Measurements from ENCODE around the gene ESPL1. TPM values are rescaled to one million over a fixed set of nuclear protein-coding genes. Genes with fewer than 3 reads are reported as not detected.
A peak's percentile ranks its signal among the peaks of the same experiment; 100 is the strongest.

ESPL1 gene
- total RNA-seq, 1 donor from 2014 or later: 2.2 TPM

GRCh38 chr12:53252349-53252916 lies 15.7 kb upstream of the ESPL1 start:
- DNase-seq (ENCODE audit: low read depth): no peak
- Histone ChIP-seq H3K27me3 (ENCODE audit: control insufficient read depth, insufficient read depth, low read length) (no peaks in the 10 kb centered on the region), H3K4me3 (ENCODE audit: low read depth, low read length) (peak overlapping the region; percentile 79), H3K36me3 (ENCODE audit: control insufficient read depth, insufficient read depth, low read length) (peaks cover 2% of the 10 kb centered on the region)
- no peak for TF ChIP-seq CTCF (IDR thresholded peaks at IDR 0.05; ENCODE audit: insufficient read depth, low read length, poor library complexity, severe bottlenecking)

- H3K36me3 ChIP-seq (ENCODE audit: control insufficient read depth, insufficient read depth, low read length): peaks cover 2% of the 10 kb centered on the region
- no peak for TF ChIP-seq CTCF (IDR thresholded peaks at IDR 0.05; ENCODE audit: insufficient read depth, low read length, poor library complexity, severe bottlenecking)
- no peak overlapping the region for H3K4me3 ChIP-seq (ENCODE audit: low read depth, low read length)
These were observed 14.8 kb upstream of the ESPL1 start for GRCh38 chr12:53253298-53253697.

GRCh38 chr12:53254816-53255545 lies 13.1 kb upstream of the ESPL1 start:
- H3K27me3 ChIP-seq (ENCODE audit: control insufficient read depth, insufficient read depth, low read length): no peaks in the 10 kb centered on the region

More at GRCh38 chr12:53253298-53253697, 14.8 kb upstream of the ESPL1 start:
- no peak for DNase-seq (ENCODE audit: low read depth)
- no peaks in the 10 kb centered on the region for H3K27me3 ChIP-seq (ENCODE audit: control insufficient read depth, insufficient read depth, low read length)

GRCh38 chr12:53255996-53256395 lies 12.1 kb upstream of the ESPL1 start:
- H3K4me3 ChIP-seq (ENCODE audit: low read depth, low read length): no peak overlapping the region
- DNase-seq (ENCODE audit: low read depth): no peak
- TF ChIP-seq CTCF (IDR thresholded peaks at IDR 0.05; ENCODE audit: insufficient read depth, low read length, poor library complexity, severe bottlenecking): no peak
- peaks cover 2% of the 10 kb centered on the region for H3K36me3 ChIP-seq (ENCODE audit: control insufficient read depth, insufficient read depth, low read length)
- H3K27me3 ChIP-seq (ENCODE audit: control insufficient read depth, insufficient read depth, low read length): no peaks in the 10 kb centered on the region

More at GRCh38 chr12:53254816-53255545, 13.1 kb upstream of the ESPL1 start:
- no peak for DNase-seq (ENCODE audit: low read depth)
- no peak overlapping the region for H3K4me3 ChIP-seq (ENCODE audit: low read depth, low read length)
- TF ChIP-seq CTCF (IDR thresholded peaks at IDR 0.05; ENCODE audit: insufficient read depth, low read length, poor library complexity, severe bottlenecking): no peak
- H3K36me3 ChIP-seq (ENCODE audit: control insufficient read depth, insufficient read depth, low read length): peaks cover 2% of the 10 kb centered on the region

GRCh38 chr12:53258541-53259539 lies 9.3 kb upstream of the ESPL1 start:
- no peak for TF ChIP-seq CTCF (IDR thresholded peaks at IDR 0.05; ENCODE audit: insufficient read depth, low read length, poor library complexity, severe bottlenecking)
- Histone ChIP-seq H3K36me3 (ENCODE audit: control insufficient read depth, insufficient read depth, low read length) (peaks cover 1% of the 10 kb centered on the region), H3K4me3 (ENCODE audit: low read depth, low read length) (no peak overlapping the region), H3K27me3 (ENCODE audit: control insufficient read depth, insufficient read depth, low read length) (no peaks in the 10 kb centered on the region)
- DNase-seq (ENCODE audit: low read depth): no peak

All from kidney epithelial cell (primary cell).